GM12878 (cell line): Measurements from ENCODE around the gene STK4.

Source experiments
- CTCF ChIP-seq, 3 experiments: IDR thresholded peaks in 2 of 3; conservative IDR thresholded peaks in 1 of 3; 2 replicates each; pipeline ENCODE4 v1.5.1; 2011; ENCODE audit warnings: low read depth in 3 of 3, low read length in 3 of 3, mild to moderate bottlenecking in 3 of 3, control low read depth in 2 of 3, moderate library complexity in 2 of 3, inconsistent platforms in 1 of 3, mixed read lengths in 1 of 3; ENCODE audit not compliant: control insufficient read depth in 2 of 3, insufficient read depth in 1 of 3; ENCODE audit errors: extremely low read depth in 1 of 3
- EP300 ChIP-seq, 2 experiments: fragments of 150-350 bp in 1 of 2; IDR thresholded peaks; 2 replicates each; pipeline ENCODE4 v1.6.1; 2011 to 2012; ENCODE audit warnings: low read depth in 2 of 2, low read length in 2 of 2, borderline replicate concordance in 1 of 2, improper control_type of control experiment in 1 of 2, inconsistent platforms in 1 of 2; ENCODE audit not compliant: control insufficient read depth in 1 of 2
- EZH2 ChIP-seq: IDR thresholded peaks from 2 replicates; pipeline ENCODE4 v1.6.1; 2012; ENCODE audit warnings: low read depth, mild to moderate bottlenecking, control low read depth, inconsistent platforms, low read length, borderline replicate concordance; ENCODE audit not compliant: control insufficient read depth
- HCFC1 ChIP-seq: fragments of 150-350 bp; IDR thresholded peaks from 2 replicates; pipeline ENCODE4 v1.6.1; 2014; ENCODE audit warnings: low read length
- POLR2A ChIP-seq: IDR thresholded peaks from 2 replicates; pipeline ENCODE4 v1.6.1; 2011; ENCODE audit warnings: low read depth, mild to moderate bottlenecking, low read length
- RFX5 ChIP-seq: IDR thresholded peaks from 2 replicates; pipeline ENCODE4 v1.6.1; 2011; ENCODE audit warnings: low read depth, low read length, improper control_type of control experiment
- USF1 ChIP-seq: IDR thresholded peaks from 2 replicates; pipeline ENCODE4 v1.6.1; 2011; ENCODE audit warnings: borderline replicate concordance, low read depth, mild to moderate bottlenecking, moderate library complexity, mixed read lengths, low read length; ENCODE audit not compliant: insufficient read depth; ENCODE audit errors: extremely low read length
- ZBTB40 ChIP-seq: fragments of 450-650 bp; IDR thresholded peaks from 2 replicates; pipeline ENCODE4 v1.6.1; 2016; ENCODE audit warnings: mild to moderate bottlenecking, moderate library complexity, borderline replicate concordance

GRCh38 chr20:44930517-44931168 is 35.7 kb upstream of the STK4 start:
- TF ChIP-seq USF1 (no peak), HCFC1 (no peak), POLR2A (no peak), CTCF (IDR thresholded peaks at IDR 0.05 in 2 of 3, conservative IDR thresholded peaks at IDR 0.05 in 1 of 3; ENCODE audit: control insufficient read depth in 2 of 3, extremely low read depth in 1 of 3, insufficient read depth in 1 of 3, low read depth in 3 of 3, low read length in 3 of 3) (no peak), RFX5 (no peak), ZBTB40 (no peak), EZH2 (no peak), EP300 (IDR thresholded peaks at IDR 0.05; ENCODE audit: borderline replicate concordance in 1 of 2, control insufficient read depth in 1 of 2, low read depth in 2 of 2, low read length in 2 of 2) (no peak)
